HepG2 (cell line): ENCODE measurements around the gene CTNNA2. TPM values are rescaled to one million over a fixed set of nuclear protein-coding genes. Genes with fewer than 3 reads are reported as not detected.

Experiments
- ATAC-seq: fragments of 200-7000 bp; cut with Tn5 transposase; 3 replicates; pipeline ENCODE4 v1.9.1; 2020; ENCODE audit warnings: mild to moderate bottlenecking, moderate library complexity
- BruUV-seq: library from RNA; stranded (reverse); fragments of 400-500 nt; replicated peaks from 2 replicates; lab custom pipeline; 2021; lab: Mats Ljungman, UMichigan
- CTCF ChIA-PET: fragments of 300-600 bp; formaldehyde crosslinking; extraction: SDS; loops from one replicate; lab custom pipeline; 2021; ENCODE audit warnings: low total read pairs, inconsistent platforms, low intra/inter-chr PET ratio; lab: Yijun Ruan, JAX
- POLR2A ChIA-PET: fragments of 350-600 bp; sonication (Branson Sonifier 250); formaldehyde crosslinking; loops from one replicate; lab custom pipeline; 2020; ENCODE audit warnings: antibody characterized with exemption, inconsistent platforms; lab: Yijun Ruan, JAX
- DNase-seq: peaks from one replicate; pipeline ENCODE4 v3.0.0-alpha.2; 2015; ENCODE audit warnings: low spot score
- FAIRE-seq: peaks from 3 replicates; lab custom pipeline; 2011; peaks lifted over from hg19 to GRCh38; lab: Jason Lieb, UNC
- H2AFZ ChIP-seq: one replicate; pipeline ENCODE4 v1.6.1; 2011; ENCODE audit warnings: low read length, inconsistent platforms
- H3K27ac ChIP-seq: fragments of 300-600 bp; 3 replicates; pipeline ENCODE4 v1.8.0; 2011; ENCODE audit warnings: mixed run types, mild to moderate bottlenecking, mixed read lengths, low read length, inconsistent platforms; ENCODE audit not compliant: insufficient read depth; ENCODE audit errors: extremely low read length
- H3K27me3 ChIP-seq, 2 experiments: fragments of 200-600 bp in 1 of 2; 2 replicates in 1 of 2; 3 replicates in 1 of 2; pipeline versions ENCODE4 v1.6.0 to v1.8.0; 2011; ENCODE audit warnings: low read length in 2 of 2, mild to moderate bottlenecking in 2 of 2, moderate library complexity in 2 of 2, inconsistent platforms in 1 of 2; ENCODE audit not compliant: insufficient read depth in 2 of 2, control insufficient read depth in 1 of 2
- H3K36me3 ChIP-seq, 2 experiments: fragments of 200-600 bp in 1 of 2; replicated peaks in 1 of 2; 2 replicates in 1 of 2; 3 replicates in 1 of 2; pipeline versions ENCODE4 v1.5.1 to v1.8.0; 2011; ENCODE audit warnings: low read length in 2 of 2, inconsistent platforms in 1 of 2; ENCODE audit not compliant: insufficient read depth in 2 of 2, control insufficient read depth in 1 of 2
- H3K4me1 ChIP-seq: 2 replicates; pipeline ENCODE4 v1.5.1; 2012; ENCODE audit warnings: low read length, inconsistent platforms; ENCODE audit not compliant: insufficient read depth
- H3K4me2 ChIP-seq: 2 replicates; pipeline ENCODE4 v1.6.0; 2011; ENCODE audit warnings: low read depth, low read length, inconsistent platforms
- H3K4me3 ChIP-seq, 3 experiments: fragments of 200-600 bp in 1 of 3; sonication (generic), shearing (Covaris generic) in 1 of 3; replicated peaks in 1 of 3; 2 replicates each; pipeline ENCODE4 v1.5.1; 2011 to 2016; ENCODE audit warnings: low read length in 3 of 3, inconsistent platforms in 2 of 3, low read depth in 2 of 3, mild to moderate bottlenecking in 2 of 3, control low read depth in 1 of 3, mixed read lengths in 1 of 3; ENCODE audit not compliant: insufficient read depth in 1 of 3
- H3K79me2 ChIP-seq: one replicate; pipeline ENCODE4 v1.6.1; 2011; ENCODE audit warnings: low read length, inconsistent platforms; ENCODE audit not compliant: insufficient read depth
- H3K9ac ChIP-seq: 2 replicates; pipeline ENCODE4 v1.6.0; 2011; ENCODE audit warnings: mild to moderate bottlenecking, low read depth, low read length, inconsistent platforms; ENCODE audit not compliant: insufficient read depth
- H3K9me3 ChIP-seq: 2 replicates; pipeline ENCODE4 v1.5.1; 2012; ENCODE audit warnings: mild to moderate bottlenecking, low read length
- H4K20me1 ChIP-seq: 2 replicates; pipeline ENCODE4 v1.6.0; 2011; ENCODE audit warnings: inconsistent platforms, mild to moderate bottlenecking, low read length, moderate library complexity; ENCODE audit not compliant: insufficient read depth
- ASH2L ChIP-seq: fragments of 300-600, 200-600 bp; sonication (generic); IDR thresholded peaks from 2 replicates; pipeline ENCODE4 v1.7.0; 2017; ENCODE audit warnings: low read depth, mild to moderate bottlenecking, moderate library complexity, mixed read lengths, low read length; ENCODE audit not compliant: insufficient read length
- CEBPB ChIP-seq: IDR thresholded peaks from 2 replicates; pipeline ENCODE4 v1.6.1; 2011; ENCODE audit warnings: low read depth, low read length, improper control_type of control experiment, borderline replicate concordance
- GATAD2A ChIP-seq: IDR thresholded peaks from 2 replicates; pipeline ENCODE4 v1.6.1; 2016
- HNRNPK ChIP-seq: fragments of 200-400 bp; formaldehyde crosslinking; IDR thresholded peaks from 2 replicates; pipeline ENCODE4 v1.6.1; 2018; ENCODE audit warnings: low read length, low read depth, moderate library complexity, mild to moderate bottlenecking; ENCODE audit not compliant: poor library complexity, severe bottlenecking
- HOXA3 ChIP-seq: sonication (generic); formaldehyde crosslinking; IDR thresholded peaks from 2 replicates; pipeline ENCODE4 v1.5.0; 2020; ENCODE audit warnings: missing genetic modification reagents
- JUND ChIP-seq: sonication (generic); formaldehyde crosslinking; IDR thresholded peaks from 2 replicates; pipeline ENCODE4 v1.8.0; 2022; ENCODE audit warnings: mild to moderate bottlenecking, missing genetic modification reagents
- MXI1 ChIP-seq: IDR thresholded peaks from 3 replicates; pipeline ENCODE4 v1.6.1; 2012; ENCODE audit warnings: low read depth, low read length, inconsistent platforms, borderline replicate concordance
- NCOA5 ChIP-seq: sonication (generic); formaldehyde crosslinking; IDR thresholded peaks from 2 replicates; pipeline ENCODE4 v1.4.0; 2020; ENCODE audit warnings: missing genetic modification reagents
- PCBP1 ChIP-seq: fragments of 200-400 bp; formaldehyde crosslinking; IDR thresholded peaks from 2 replicates; pipeline ENCODE4 v1.6.1; 2017; ENCODE audit warnings: mild to moderate bottlenecking, low read depth, low read length, borderline replicate concordance
- PCBP2 ChIP-seq: fragments of 200-400 bp; formaldehyde crosslinking; optimal IDR thresholded peaks from 2 replicates; pipeline ENCODE3; 2018; ENCODE audit warnings: low read length, low read depth; ENCODE audit not compliant: poor library complexity, severe bottlenecking
- RAD51 ChIP-seq: fragments of 450-650 bp; IDR thresholded peaks from 2 replicates; pipeline ENCODE4 v1.6.1; 2016; ENCODE audit warnings: borderline replicate concordance
- ZNF329 ChIP-seq: sonication (generic); formaldehyde crosslinking; IDR thresholded peaks from 2 replicates; pipeline ENCODE4 v1.9.0; 2021; ENCODE audit warnings: low read depth, mild to moderate bottlenecking, missing genetic modification reagents
- WGBS: methylation state at CpG from one replicate; pipeline ENCODE4 v1.1.6; 2017; ENCODE audit warnings: low lambda C conversion rate; 5-methylcytosine and 5-hydroxymethylcytosine counted together
- in situ Hi-C: cut with HindIII; loops from 2 replicates; pipeline ENCODE4 v1.10.0; 2017; ENCODE audit warnings: low pct_unique_long_range_greater_than_20kb; ENCODE audit not compliant: extremely low pct_ligation_motif_present
- intact Hi-C: fragments of 100-400 bp; cut with micrococcal nuclease; formaldehyde crosslinking; loops from one replicate; pipeline ENCODE4 v1.10.0; 2022; ENCODE audit not compliant: unreplicated experiment
- polyA plus RNA-seq, 8 experiments: library from polyadenylated mRNA; depleted of rRNA in 3 of 8; stranded (reverse) in 7 of 8; unstranded in 1 of 8; fragments of >200 nt; fragmentation: Illumina TruSeq in 4 of 8; extraction: Trizol in 4 of 8; gene quantifications; 2 replicates each; pipeline versions ENCODE4 v1.2.1 to v1.2.3, GENCODE V29; 2011 to 2016; ENCODE audit warnings: low read depth in 4 of 8, missing spikeins in 1 of 8, mixed read lengths in 1 of 8; ENCODE audit not compliant: insufficient read depth in 1 of 8
- total RNA-seq, 5 experiments: library from RNA; depleted of rRNA; stranded (reverse); fragments of >200 nt; fragmentation: Illumina TruSeq; extraction: Trizol; gene quantifications; 2 replicates each; pipeline ENCODE4 v1.2.3, GENCODE V29; 2016; ENCODE audit warnings: low read depth in 1 of 5

The CTNNA2 gene
- total and polyA plus RNA-seq, 2 of the 13 experiments (the other 11 are each of a cell fraction or from before 2014, with no cell fraction given), result not detected

GRCh38 chr2:79915455-79915854 lies 402.6 kb downstream of the CTNNA2 start:
- no peak overlapping the region for H3K27ac ChIP-seq
- in situ Hi-C loops (no loop called here), intact Hi-C loops (no loop called here)
- no peak for TF ChIP-seq ASH2L
- 0 out of 2 replicates have a peak, but pooled peaks have one; percentile 10 for TF ChIP-seq CEBPB
- no peak for TF ChIP-seq RAD51
- no peak for TF ChIP-seq JUND (CRISPR knock-in tag)
- no peak for TF ChIP-seq HOXA3 (CRISPR knock-in tag)
- no peak for TF ChIP-seq MXI1
- no peak overlapping the region for H2AFZ ChIP-seq
- H3K79me2 ChIP-seq, result no peaks in the 10 kb centered on the region
- H3K9ac ChIP-seq, result no peak overlapping the region
- H3K27me3 ChIP-seq, result no peaks in the 10 kb centered on the region
- ATAC-seq (no peak), FAIRE-seq (no peak), DNase-seq (no peak)
- H3K9me3 ChIP-seq, result no peaks in the 10 kb centered on the region
- BruUV-seq, result no TSS peak
- H3K4me3 ChIP-seq, result no peak overlapping the region
- 45% methylated on average over 4 of the region's 4 CpGs for WGBS
- POLR2A ChIA-PET, result no interaction called here
- no peaks in the 10 kb centered on the region for H3K4me1 ChIP-seq
- no peak overlapping the region for H3K4me2 ChIP-seq
- H3K36me3 ChIP-seq, result no peaks in the 10 kb centered on the region
- CTCF ChIA-PET, result no interaction called here
- H4K20me1 ChIP-seq, result no peaks in the 10 kb centered on the region

- Histone ChIP-seq H3K9ac (no peak overlapping the region), H2AFZ (no peak overlapping the region), H3K27ac (no peak overlapping the region), H4K20me1 (no peaks in the 10 kb centered on the region), H3K4me1 (no peaks in the 10 kb centered on the region), H3K4me2 (no peak overlapping the region), H3K9me3 (no peaks in the 10 kb centered on the region), H3K36me3 (no peaks in the 10 kb centered on the region), H3K4me3 (no peak overlapping the region), H3K79me2 (no peaks in the 10 kb centered on the region), H3K27me3 (no peaks in the 10 kb centered on the region)
- ChIA-PET CTCF (no interaction called here), POLR2A (no interaction called here)
- in situ Hi-C loops (no loop called here), intact Hi-C loops (no loop called here)
- WGBS, result 37% methylated on average over 4 of the region's 4 CpGs
- TF ChIP-seq ZNF329, result no peak
- 0 out of 2 replicates have a peak, but pooled peaks have one; percentile 42 for TF ChIP-seq PCBP1
- TF ChIP-seq GATAD2A (CRISPR knock-in tag), result no peak
- TF ChIP-seq PCBP2, result peak; percentile 39
- no peak for TF ChIP-seq NCOA5 (CRISPR knock-in tag)
- TF ChIP-seq HNRNPK, result peak; percentile 93
- ATAC-seq (no peak), DNase-seq (no peak), FAIRE-seq (no peak)
- BruUV-seq, result no TSS peak
These were observed 403.4 kb downstream of the CTNNA2 start for GRCh38 chr2:79916285-79916684.
